Measurements from ENCODE around the gene BTN2A1.

DNA sequence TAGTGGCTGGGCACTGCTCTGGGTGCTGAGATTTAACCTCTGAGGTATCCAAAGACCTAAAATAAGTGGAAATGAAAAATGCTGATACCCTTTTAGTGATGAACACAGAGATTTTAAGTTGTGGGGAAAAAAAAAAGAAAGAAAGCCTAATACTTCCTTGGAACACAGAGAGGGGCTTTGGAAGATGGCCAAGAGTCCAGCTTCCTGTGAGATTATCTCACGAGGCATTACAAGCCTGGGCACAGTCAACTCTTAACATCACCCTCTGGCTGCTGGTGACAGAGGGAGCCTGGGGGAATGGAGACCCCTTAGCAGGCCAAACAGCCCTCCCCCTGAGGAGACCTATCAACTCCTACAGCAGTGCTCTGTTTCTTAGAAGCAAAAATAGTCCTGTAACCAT, 19.7 kb downstream of the BTN2A1 start:
- no peak for TF ChIP-seq POLR2A (IDR thresholded peaks at IDR 0.05; ENCODE audit: low read depth, low read length)
- TF ChIP-seq, protein P1, sequence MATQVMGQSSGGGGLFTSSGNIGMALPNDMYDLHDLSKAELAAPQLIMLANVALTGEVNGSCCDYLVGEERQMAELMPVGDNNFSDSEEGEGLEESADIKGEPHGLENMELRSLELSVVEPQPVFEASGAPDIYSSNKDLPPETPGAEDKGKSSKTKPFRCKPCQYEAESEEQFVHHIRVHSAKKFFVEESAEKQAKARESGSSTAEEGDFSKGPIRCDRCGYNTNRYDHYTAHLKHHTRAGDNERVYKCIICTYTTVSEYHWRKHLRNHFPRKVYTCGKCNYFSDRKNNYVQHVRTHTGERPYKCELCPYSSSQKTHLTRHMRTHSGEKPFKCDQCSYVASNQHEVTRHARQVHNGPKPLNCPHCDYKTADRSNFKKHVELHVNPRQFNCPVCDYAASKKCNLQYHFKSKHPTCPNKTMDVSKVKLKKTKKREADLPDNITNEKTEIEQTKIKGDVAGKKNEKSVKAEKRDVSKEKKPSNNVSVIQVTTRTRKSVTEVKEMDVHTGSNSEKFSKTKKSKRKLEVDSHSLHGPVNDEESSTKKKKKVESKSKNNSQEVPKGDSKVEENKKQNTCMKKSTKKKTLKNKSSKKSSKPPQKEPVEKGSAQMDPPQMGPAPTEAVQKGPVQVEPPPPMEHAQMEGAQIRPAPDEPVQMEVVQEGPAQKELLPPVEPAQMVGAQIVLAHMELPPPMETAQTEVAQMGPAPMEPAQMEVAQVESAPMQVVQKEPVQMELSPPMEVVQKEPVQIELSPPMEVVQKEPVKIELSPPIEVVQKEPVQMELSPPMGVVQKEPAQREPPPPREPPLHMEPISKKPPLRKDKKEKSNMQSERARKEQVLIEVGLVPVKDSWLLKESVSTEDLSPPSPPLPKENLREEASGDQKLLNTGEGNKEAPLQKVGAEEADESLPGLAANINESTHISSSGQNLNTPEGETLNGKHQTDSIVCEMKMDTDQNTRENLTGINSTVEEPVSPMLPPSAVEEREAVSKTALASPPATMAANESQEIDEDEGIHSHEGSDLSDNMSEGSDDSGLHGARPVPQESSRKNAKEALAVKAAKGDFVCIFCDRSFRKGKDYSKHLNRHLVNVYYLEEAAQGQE (IDR thresholded peaks at IDR 0.05; ENCODE audit: low read depth, low read length) = no peak
- TF ChIP-seq, protein P2, sequence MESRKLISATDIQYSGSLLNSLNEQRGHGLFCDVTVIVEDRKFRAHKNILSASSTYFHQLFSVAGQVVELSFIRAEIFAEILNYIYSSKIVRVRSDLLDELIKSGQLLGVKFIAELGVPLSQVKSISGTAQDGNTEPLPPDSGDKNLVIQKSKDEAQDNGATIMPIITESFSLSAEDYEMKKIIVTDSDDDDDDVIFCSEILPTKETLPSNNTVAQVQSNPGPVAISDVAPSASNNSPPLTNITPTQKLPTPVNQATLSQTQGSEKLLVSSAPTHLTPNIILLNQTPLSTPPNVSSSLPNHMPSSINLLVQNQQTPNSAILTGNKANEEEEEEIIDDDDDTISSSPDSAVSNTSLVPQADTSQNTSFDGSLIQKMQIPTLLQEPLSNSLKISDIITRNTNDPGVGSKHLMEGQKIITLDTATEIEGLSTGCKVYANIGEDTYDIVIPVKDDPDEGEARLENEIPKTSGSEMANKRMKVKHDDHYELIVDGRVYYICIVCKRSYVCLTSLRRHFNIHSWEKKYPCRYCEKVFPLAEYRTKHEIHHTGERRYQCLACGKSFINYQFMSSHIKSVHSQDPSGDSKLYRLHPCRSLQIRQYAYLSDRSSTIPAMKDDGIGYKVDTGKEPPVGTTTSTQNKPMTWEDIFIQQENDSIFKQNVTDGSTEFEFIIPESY (IDR thresholded peaks at IDR 0.05) = no peak
- no peak for TF ChIP-seq POLR2AphosphoS5 (IDR thresholded peaks at IDR 0.05; ENCODE audit: low read length)
- TF ChIP-seq DPF2 (IDR thresholded peaks at IDR 0.05) = no peak
- no peak for TF ChIP-seq ATF3 (IDR thresholded peaks at IDR 0.05; ENCODE audit: borderline replicate concordance, extremely low read depth, low read depth, low read length)
- TF ChIP-seq CHD4 (IDR thresholded peaks at IDR 0.05) = no peak
- TF ChIP-seq, protein P3, sequence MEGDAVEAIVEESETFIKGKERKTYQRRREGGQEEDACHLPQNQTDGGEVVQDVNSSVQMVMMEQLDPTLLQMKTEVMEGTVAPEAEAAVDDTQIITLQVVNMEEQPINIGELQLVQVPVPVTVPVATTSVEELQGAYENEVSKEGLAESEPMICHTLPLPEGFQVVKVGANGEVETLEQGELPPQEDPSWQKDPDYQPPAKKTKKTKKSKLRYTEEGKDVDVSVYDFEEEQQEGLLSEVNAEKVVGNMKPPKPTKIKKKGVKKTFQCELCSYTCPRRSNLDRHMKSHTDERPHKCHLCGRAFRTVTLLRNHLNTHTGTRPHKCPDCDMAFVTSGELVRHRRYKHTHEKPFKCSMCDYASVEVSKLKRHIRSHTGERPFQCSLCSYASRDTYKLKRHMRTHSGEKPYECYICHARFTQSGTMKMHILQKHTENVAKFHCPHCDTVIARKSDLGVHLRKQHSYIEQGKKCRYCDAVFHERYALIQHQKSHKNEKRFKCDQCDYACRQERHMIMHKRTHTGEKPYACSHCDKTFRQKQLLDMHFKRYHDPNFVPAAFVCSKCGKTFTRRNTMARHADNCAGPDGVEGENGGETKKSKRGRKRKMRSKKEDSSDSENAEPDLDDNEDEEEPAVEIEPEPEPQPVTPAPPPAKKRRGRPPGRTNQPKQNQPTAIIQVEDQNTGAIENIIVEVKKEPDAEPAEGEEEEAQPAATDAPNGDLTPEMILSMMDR (IDR thresholded peaks at IDR 0.05 in 2 of 3, conservative IDR thresholded peaks at IDR 0.05 in 1 of 3; ENCODE audit: control insufficient read depth in 2 of 3, extremely low read depth in 1 of 3, insufficient read depth in 1 of 3, low read depth in 3 of 3, low read length in 3 of 3) = no peak
- TF ChIP-seq ZNF622 (IDR thresholded peaks at IDR 0.05) = no peak
- TF ChIP-seq JUND (IDR thresholded peaks at IDR 0.05; ENCODE audit: low read depth, low read length) = no peak
- TF ChIP-seq TCF3 (IDR thresholded peaks at IDR 0.05; ENCODE audit: borderline replicate concordance, insufficient read depth, low read depth, low read length) = no peak
- TF ChIP-seq TAF1 (IDR thresholded peaks at IDR 0.05; ENCODE audit: borderline replicate concordance, low read depth, low read length) = no peak
- TF ChIP-seq ZNF274 (IDR thresholded peaks at IDR 0.05; ENCODE audit: insufficient read depth, insufficient read length) = no peak
- TF ChIP-seq, protein P4, sequence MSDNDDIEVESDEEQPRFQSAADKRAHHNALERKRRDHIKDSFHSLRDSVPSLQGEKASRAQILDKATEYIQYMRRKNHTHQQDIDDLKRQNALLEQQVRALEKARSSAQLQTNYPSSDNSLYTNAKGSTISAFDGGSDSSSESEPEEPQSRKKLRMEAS (IDR thresholded peaks at IDR 0.05; ENCODE audit: low read depth, low read length) = no peak

All from GM12878 (cell line).